Measurements from ENCODE around the gene TMEM79. TPM values are rescaled to one million over a fixed set of nuclear protein-coding genes. Genes with fewer than 3 reads are reported as not detected.

The TMEM79 gene
- 1 to 10 TPM; 2.0 to 2.7 (median 2.1) TPM for total RNA-seq (2021; fragmentation: NEBNext Ultra II Directional; extraction: Animal tissue kit (Norgen Biotek cat#: 25700))
- long read RNA-seq, partial matches to known transcripts: 0 of 1 reads
- long read RNA-seq, other reads (novel, unspliced or antisense): 0 of 1 reads

- H3K4me1 Mint-ChIP-seq (ENCODE audit: low read depth): peaks cover 40% of the 10 kb centered on the region
- H3K27me3 Mint-ChIP-seq (ENCODE audit: insufficient read depth): peaks cover 6% of the 10 kb centered on the region
- TF ChIP-seq, protein P1, sequence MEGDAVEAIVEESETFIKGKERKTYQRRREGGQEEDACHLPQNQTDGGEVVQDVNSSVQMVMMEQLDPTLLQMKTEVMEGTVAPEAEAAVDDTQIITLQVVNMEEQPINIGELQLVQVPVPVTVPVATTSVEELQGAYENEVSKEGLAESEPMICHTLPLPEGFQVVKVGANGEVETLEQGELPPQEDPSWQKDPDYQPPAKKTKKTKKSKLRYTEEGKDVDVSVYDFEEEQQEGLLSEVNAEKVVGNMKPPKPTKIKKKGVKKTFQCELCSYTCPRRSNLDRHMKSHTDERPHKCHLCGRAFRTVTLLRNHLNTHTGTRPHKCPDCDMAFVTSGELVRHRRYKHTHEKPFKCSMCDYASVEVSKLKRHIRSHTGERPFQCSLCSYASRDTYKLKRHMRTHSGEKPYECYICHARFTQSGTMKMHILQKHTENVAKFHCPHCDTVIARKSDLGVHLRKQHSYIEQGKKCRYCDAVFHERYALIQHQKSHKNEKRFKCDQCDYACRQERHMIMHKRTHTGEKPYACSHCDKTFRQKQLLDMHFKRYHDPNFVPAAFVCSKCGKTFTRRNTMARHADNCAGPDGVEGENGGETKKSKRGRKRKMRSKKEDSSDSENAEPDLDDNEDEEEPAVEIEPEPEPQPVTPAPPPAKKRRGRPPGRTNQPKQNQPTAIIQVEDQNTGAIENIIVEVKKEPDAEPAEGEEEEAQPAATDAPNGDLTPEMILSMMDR (IDR thresholded peaks at IDR 0.05): no peak
- H3K4me3 Mint-ChIP-seq: peak within 1 kb of the TSS; percentile 90
- H3K36me3 Mint-ChIP-seq (ENCODE audit: low read depth): no peaks in the 10 kb centered on the region
- peak within 1 kb of the TSS; percentile 76 for H3K27ac Mint-ChIP-seq
- no peak for DNase-seq
- no peaks in the 10 kb centered on the region for H3K9me3 Mint-ChIP-seq
Observed at GRCh38 chr1:156284112-156284511, at the start of gene TMEM79. TMEM79 (plus strand) TSS chr1:156284325; CDS start chr1:156285227, 902 bp downstream.

GRCh38 chr1:156236164-156236563 is 48.0 kb upstream of the TMEM79 start:
- peaks cover 27% of the 10 kb centered on the region for H3K4me1 Mint-ChIP-seq (ENCODE audit: low read depth)
- no peak overlapping the region for H3K27ac Mint-ChIP-seq
- no peaks in the 10 kb centered on the region for H3K9me3 Mint-ChIP-seq
- TF ChIP-seq, protein P1 (IDR thresholded peaks at IDR 0.05): no peak
- peaks cover 8% of the 10 kb centered on the region; the same call in 1 of the 2 replicates for H3K36me3 Mint-ChIP-seq (ENCODE audit: low read depth)
- H3K27me3 Mint-ChIP-seq (ENCODE audit: insufficient read depth): peaks cover 3% of the 10 kb centered on the region
- H3K4me3 Mint-ChIP-seq: no peak overlapping the region
- no peak for DNase-seq

GRCh38 chr1:156238248-156238647 is 45.9 kb upstream of the TMEM79 start:
- H3K4me3 Mint-ChIP-seq: no peak overlapping the region
- DNase-seq: no peak
- H3K27me3 Mint-ChIP-seq (ENCODE audit: insufficient read depth): peaks cover 6% of the 10 kb centered on the region
- no peaks in the 10 kb centered on the region for H3K9me3 Mint-ChIP-seq
- H3K27ac Mint-ChIP-seq: no peak overlapping the region
- TF ChIP-seq, protein P1 (IDR thresholded peaks at IDR 0.05): no peak
- peaks cover 8% of the 10 kb centered on the region; the same call in 1 of the 2 replicates for H3K36me3 Mint-ChIP-seq (ENCODE audit: low read depth)
- H3K4me1 Mint-ChIP-seq (ENCODE audit: low read depth): peaks cover 10% of the 10 kb centered on the region

DNA sequence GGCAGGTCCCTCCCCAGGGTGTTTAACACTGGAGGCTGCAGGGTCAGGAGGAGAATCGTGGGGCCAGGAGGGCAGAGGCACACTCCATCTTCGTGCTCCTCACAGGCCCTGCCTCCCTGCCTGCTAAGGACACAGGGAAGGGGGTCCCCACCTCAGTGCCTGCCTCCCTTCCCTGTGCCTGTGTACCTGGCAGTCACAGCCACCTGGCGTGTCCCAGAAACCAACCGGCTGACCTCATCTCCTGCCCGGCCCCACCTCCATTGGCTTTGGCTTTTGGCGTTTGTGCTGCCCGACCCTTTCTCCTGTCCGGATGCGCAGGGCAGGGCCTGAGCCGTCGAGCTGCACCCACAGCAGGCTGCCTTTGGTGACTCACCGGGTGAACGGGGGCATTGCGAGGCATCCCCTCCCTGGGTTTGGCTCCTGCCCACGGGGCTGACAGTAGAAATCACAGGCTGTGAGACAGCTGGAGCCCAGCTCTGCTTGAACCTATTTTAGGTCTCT is 42.8 kb upstream of the TMEM79 start:
- DNase-seq: no peak
- no peak overlapping the region for H3K27ac Mint-ChIP-seq
- no peaks in the 10 kb centered on the region for H3K4me1 Mint-ChIP-seq (ENCODE audit: low read depth)
- TF ChIP-seq, protein P1 (IDR thresholded peaks at IDR 0.05): no peak
- H3K9me3 Mint-ChIP-seq: no peaks in the 10 kb centered on the region
- peaks cover 8% of the 10 kb centered on the region; the same call in 1 of the 2 replicates for H3K36me3 Mint-ChIP-seq (ENCODE audit: low read depth)
- peaks cover 13% of the 10 kb centered on the region for H3K27me3 Mint-ChIP-seq (ENCODE audit: insufficient read depth)
- no peak overlapping the region for H3K4me3 Mint-ChIP-seq

GRCh38 chr1:156241926-156242325 is 42.2 kb upstream of the TMEM79 start, which contains the start of gene BGLAP:
BGLAP (plus strand) TSS chr1:156242184; CDS start chr1:156242232, 48 bp downstream.
- TF ChIP-seq, protein P1 (IDR thresholded peaks at IDR 0.05): no peak
- H3K9me3 Mint-ChIP-seq: no peaks in the 10 kb centered on the region
- H3K4me1 Mint-ChIP-seq (ENCODE audit: low read depth): no peaks in the 10 kb centered on the region
- peaks cover 5% of the 10 kb centered on the region; the same call in 1 of the 2 replicates for H3K36me3 Mint-ChIP-seq (ENCODE audit: low read depth)
- no peak for DNase-seq
- no peak within 1 kb of the TSS for H3K27ac Mint-ChIP-seq
- peaks cover 13% of the 10 kb centered on the region for H3K27me3 Mint-ChIP-seq (ENCODE audit: insufficient read depth)
- no peak within 1 kb of the TSS for H3K4me3 Mint-ChIP-seq
